HCT116 (cell line): ENCODE data around the gene MLANA. TPM values are rescaled to one million over a fixed set of nuclear protein-coding genes. Genes with fewer than 3 reads are reported as not detected.

Source experiments
- ATAC-seq: fragments of 200-7000 bp; cut with Tn5 transposase; 2 replicates; pipeline ENCODE4 v1.9.1; 2020; ENCODE audit warnings: mild to moderate bottlenecking, moderate library complexity
- BruUV-seq: library from RNA; stranded (reverse); fragments of 400-500 nt; replicated peaks from 2 replicates; lab custom pipeline; 2021; lab: Mats Ljungman, UMichigan
- CTCF ChIA-PET: fragments of 300-600 bp; sonication (Branson Sonifier 250); formaldehyde crosslinking; loops from one replicate; lab custom pipeline; 2021; ENCODE audit warnings: antibody characterized with exemption; lab: Charles Lee
- POLR2A ChIA-PET: fragments of 300-600, 350-600 bp; sonication (Branson Sonifier 250); formaldehyde crosslinking; loops from one replicate; lab custom pipeline; 2021; ENCODE audit warnings: antibody characterized with exemption; lab: Charles Lee
- RAD21 ChIA-PET, 2 experiments: fragments of 300-600 bp; sonication (Branson Sonifier 250); formaldehyde crosslinking; loops; one replicate each; lab custom pipeline; 2023; ENCODE audit warnings: low total read pairs in 2 of 2; ENCODE audit not compliant: uncharacterized antibody in 2 of 2, unreplicated experiment in 2 of 2, low non-redundant PET in 1 of 2; lab: Charles Lee
- DNase-seq: peaks from one replicate; pipeline ENCODE4 v3.0.0-alpha.2; 2010; ENCODE audit warnings: low read depth, low spot score
- H2AFZ ChIP-seq: fragments of 200-600 bp; shearing (Covaris generic), sonication (generic); 2 replicates; pipeline ENCODE4 v1.6.1; 2017; ENCODE audit warnings: low read depth, mixed run types, mixed read lengths, antibody characterized with exemption, low read length; ENCODE audit not compliant: poor library complexity, severe bottlenecking
- H3K27ac ChIP-seq: 2 replicates; pipeline ENCODE4 v1.5.1; 2012; ENCODE audit warnings: low read depth, low read length
- H3K27me3 ChIP-seq: fragments of 200-600 bp; sonication (generic); 2 replicates; pipeline ENCODE4 v1.6.1; 2016; ENCODE audit warnings: mixed run types, low read length, mixed read lengths; ENCODE audit not compliant: insufficient read depth
- H3K36me3 ChIP-seq, 2 experiments: fragments of 200-500 bp in 1 of 2; fragments of 200-600 bp in 1 of 2; sonication (Bioruptor generic) in 1 of 2; sonication (generic) in 1 of 2; 2 replicates each; pipeline versions ENCODE4 v1.5.1 to v1.6.1; 2014 to 2016; ENCODE audit warnings: low read length in 2 of 2, inconsistent platforms in 1 of 2, mixed read lengths in 1 of 2, mixed run types in 1 of 2; ENCODE audit not compliant: insufficient read depth in 2 of 2, control insufficient read depth in 1 of 2
- H3K4me1 ChIP-seq, 2 experiments: fragments of 200-600 bp in 1 of 2; sonication (generic) in 1 of 2; 2 replicates each; pipeline versions ENCODE4 v1.5.1 to v1.6.1; 2012 to 2017; ENCODE audit warnings: low read length in 2 of 2, inconsistent platforms in 1 of 2, mild to moderate bottlenecking in 1 of 2, mixed read lengths in 1 of 2, mixed run types in 1 of 2, moderate library complexity in 1 of 2; ENCODE audit not compliant: insufficient read depth in 2 of 2, control insufficient read depth in 1 of 2
- H3K4me2 ChIP-seq: fragments of 200-600 bp; sonication (generic); 2 replicates; pipeline ENCODE4 v1.6.1; 2017; ENCODE audit warnings: mixed run types, low read length, mixed read lengths
- H3K4me3 ChIP-seq, 2 experiments: fragments of 200-600 bp in 1 of 2; sonication (generic) in 1 of 2; replicated peaks in 1 of 2; 2 replicates each; pipeline ENCODE4 v1.5.1; 2011 to 2016; ENCODE audit warnings: low read length in 2 of 2, control low read depth in 1 of 2, low read depth in 1 of 2, mild to moderate bottlenecking in 1 of 2, mixed read lengths in 1 of 2, mixed run types in 1 of 2
- H3K79me2 ChIP-seq: fragments of 200-600 bp; sonication (generic); 2 replicates; pipeline ENCODE4 v1.6.1; 2017; ENCODE audit warnings: mild to moderate bottlenecking, mixed run types, low read length, moderate library complexity, mixed read lengths; ENCODE audit not compliant: insufficient read depth
- H3K9ac ChIP-seq: fragments of 200-600 bp; sonication (generic); 2 replicates; pipeline ENCODE4 v1.6.1; 2016; ENCODE audit warnings: low read length, mixed read lengths
- H3K9me2 ChIP-seq: fragments of 200-600 bp; sonication (generic), shearing (Covaris generic); 2 replicates; pipeline ENCODE4 v1.6.1; 2017; ENCODE audit warnings: mixed run types, mild to moderate bottlenecking, moderate library complexity; ENCODE audit not compliant: insufficient read depth
- H3K9me3 ChIP-seq, 2 experiments: fragments of 200-500 bp in 1 of 2; fragments of 200-600 bp in 1 of 2; sonication (Bioruptor generic) in 1 of 2; sonication (generic) in 1 of 2; 2 replicates each; pipeline ENCODE4 v1.6.1; 2014 to 2017; ENCODE audit warnings: low read length in 2 of 2, mixed read lengths in 2 of 2, inconsistent platforms in 1 of 2, low read depth in 1 of 2, mild to moderate bottlenecking in 1 of 2, mixed run types in 1 of 2, moderate library complexity in 1 of 2; ENCODE audit not compliant: control insufficient read depth in 1 of 2, insufficient read depth in 1 of 2
- H4K20me1 ChIP-seq: fragments of 200-600 bp; sonication (generic), shearing (Covaris generic); 2 replicates; pipeline ENCODE4 v1.6.1; 2017; ENCODE audit warnings: mixed run types, mild to moderate bottlenecking, moderate library complexity; ENCODE audit not compliant: insufficient read depth
- CBX3 ChIP-seq: IDR thresholded peaks from 2 replicates; pipeline ENCODE4 v1.6.1; 2012; ENCODE audit warnings: low read depth
- CEBPB ChIP-seq: IDR thresholded peaks from 2 replicates; pipeline ENCODE4 v1.6.1; 2012; ENCODE audit warnings: low read depth
- ELF1 ChIP-seq: IDR thresholded peaks from 2 replicates; pipeline ENCODE4 v1.6.1; 2012; ENCODE audit warnings: low read depth, borderline replicate concordance
- EZH2 ChIP-seq: fragments of 200-600 bp; sonication (generic); IDR thresholded peaks from 2 replicates; pipeline ENCODE4 v1.6.1; 2017; ENCODE audit warnings: antibody characterized with exemption, mixed run types
- EZH2phosphoT487 ChIP-seq: fragments of 200-600 bp; IDR thresholded peaks from 2 replicates; pipeline ENCODE4 v1.6.1; 2018; ENCODE audit warnings: antibody characterized with exemption, borderline replicate concordance
- FOSL1 ChIP-seq: IDR thresholded peaks from 2 replicates; pipeline ENCODE4 v1.6.1; 2012; ENCODE audit warnings: low read depth
- JUND ChIP-seq: IDR thresholded peaks from 2 replicates; pipeline ENCODE4 v1.6.1; 2012
- POLR2A ChIP-seq: IDR thresholded peaks from 2 replicates; pipeline ENCODE4 v1.7.0; 2011; ENCODE audit warnings: borderline replicate concordance; ENCODE audit not compliant: insufficient read depth, insufficient read length; ENCODE audit errors: extremely low read depth
- POLR2AphosphoS5 ChIP-seq: IDR thresholded peaks from 2 replicates; pipeline ENCODE4 v1.6.1; 2011; ENCODE audit warnings: mild to moderate bottlenecking, low read depth, low read length, moderate library complexity
- SIN3A ChIP-seq: IDR thresholded peaks from 2 replicates; pipeline ENCODE4 v1.6.1; 2012; ENCODE audit warnings: low read depth
- SP1 ChIP-seq: IDR thresholded peaks from 2 replicates; pipeline ENCODE4 v1.6.1; 2012; ENCODE audit warnings: low read depth
- TCF7L2 ChIP-seq: IDR thresholded peaks from 2 replicates; pipeline ENCODE4 v1.7.0; 2011; ENCODE audit warnings: borderline replicate concordance, inconsistent platforms; ENCODE audit not compliant: insufficient read depth, insufficient read length; ENCODE audit errors: extremely low read depth
- YY1 ChIP-seq: IDR thresholded peaks from 2 replicates; pipeline ENCODE4 v1.6.1; 2011; ENCODE audit warnings: low read length, low read depth, moderate library complexity, mild to moderate bottlenecking; ENCODE audit not compliant: insufficient replicate concordance; ENCODE audit errors: extremely low read depth
- ZFX ChIP-seq: fragments of 450-650 bp; IDR thresholded peaks from 2 replicates; pipeline ENCODE4 v1.6.1; 2017
- ZNF274 ChIP-seq: fragments of 200-500 bp; sonication (Bioruptor generic); IDR thresholded peaks from 2 replicates; pipeline ENCODE4 v1.6.1; 2014; ENCODE audit warnings: mild to moderate bottlenecking, low read depth, low read length, inconsistent platforms
- intact Hi-C: fragments of 100-400 bp; cut with micrococcal nuclease; formaldehyde crosslinking; loops from 2 replicates; pipeline ENCODE4 v1.10.0; 2022
- total RNA-seq: library from RNA; stranded (reverse); gene quantifications from one replicate; pipeline ENCODE4 v1.2.1, GENCODE V29; 2021; ENCODE audit not compliant: unreplicated experiment
- TF ChIP-seq, protein P1 (sequence below): IDR thresholded peaks from 2 replicates; pipeline ENCODE4 v1.6.1; 2012
- TF ChIP-seq, protein P2 (sequence below): IDR thresholded peaks from 2 replicates; pipeline ENCODE4 v1.6.1; 2011; ENCODE audit warnings: mild to moderate bottlenecking, low read length, moderate library complexity; ENCODE audit not compliant: insufficient replicate concordance; ENCODE audit errors: extremely low read depth
- TF ChIP-seq, protein P3 (sequence below): IDR thresholded peaks from 2 replicates; pipeline ENCODE4 v1.6.1; 2012

MLANA gene
- total RNA-seq, 1 experiment from 2014 or later: not detected

DNA sequence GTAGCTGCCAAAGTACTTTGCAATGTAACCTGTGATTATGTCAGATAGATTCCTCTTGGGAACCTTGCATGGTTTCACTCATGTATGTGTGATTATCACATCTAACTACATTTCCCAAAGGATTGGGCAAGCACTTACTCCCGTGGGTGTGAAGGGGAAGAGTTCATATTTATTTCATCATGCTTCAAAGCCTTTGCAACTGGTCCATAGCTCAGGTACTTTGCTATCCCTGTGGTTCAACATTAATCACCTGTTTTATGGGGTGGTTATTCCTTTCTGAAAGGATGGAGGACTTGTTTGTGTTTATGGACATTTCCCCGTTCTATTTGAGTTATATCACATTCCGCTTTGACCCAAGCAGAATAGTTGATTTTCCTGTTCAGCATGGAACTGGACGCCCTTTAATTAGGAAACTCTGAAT lies 44.2 kb upstream of the MLANA start:
- no peaks in the 10 kb centered on the region for H3K9me2 ChIP-seq
- H2AFZ ChIP-seq: no peak overlapping the region
- DNase-seq (no peak), ATAC-seq (no peak)
- no peak overlapping the region for H3K4me3 ChIP-seq
- H3K36me3 ChIP-seq: no peaks in the 10 kb centered on the region
- H3K79me2 ChIP-seq: no peaks in the 10 kb centered on the region
- no peak overlapping the region for H3K9ac ChIP-seq
- ChIA-PET RAD21 (no interaction called here), POLR2A (interaction anchor here (1.0 kb wide), 1 partner anchor 33 kb away, joined by 3 read pairs; no protein-coding TSS in a partner anchor), CTCF (no interaction called here)
- no peaks in the 10 kb centered on the region for H3K9me3 ChIP-seq
- TF ChIP-seq SP1: peak; percentile 22; the same call in 1 of the 2 replicates
- TF ChIP-seq EZH2phosphoT487: no peak
- TF ChIP-seq CEBPB: peak; percentile 46; the same call in 1 of the 2 replicates
- no peak for TF ChIP-seq EZH2
- intact Hi-C loops: no loop called here
- H4K20me1 ChIP-seq: no peaks in the 10 kb centered on the region
- H3K27me3 ChIP-seq: no peaks in the 10 kb centered on the region
- no TSS peak for BruUV-seq
- no peak overlapping the region for H3K27ac ChIP-seq
- no peak overlapping the region for H3K4me2 ChIP-seq
- peaks cover 22 to 41% of the 10 kb centered on the region in 2 experiments for H3K4me1 ChIP-seq

DNA sequence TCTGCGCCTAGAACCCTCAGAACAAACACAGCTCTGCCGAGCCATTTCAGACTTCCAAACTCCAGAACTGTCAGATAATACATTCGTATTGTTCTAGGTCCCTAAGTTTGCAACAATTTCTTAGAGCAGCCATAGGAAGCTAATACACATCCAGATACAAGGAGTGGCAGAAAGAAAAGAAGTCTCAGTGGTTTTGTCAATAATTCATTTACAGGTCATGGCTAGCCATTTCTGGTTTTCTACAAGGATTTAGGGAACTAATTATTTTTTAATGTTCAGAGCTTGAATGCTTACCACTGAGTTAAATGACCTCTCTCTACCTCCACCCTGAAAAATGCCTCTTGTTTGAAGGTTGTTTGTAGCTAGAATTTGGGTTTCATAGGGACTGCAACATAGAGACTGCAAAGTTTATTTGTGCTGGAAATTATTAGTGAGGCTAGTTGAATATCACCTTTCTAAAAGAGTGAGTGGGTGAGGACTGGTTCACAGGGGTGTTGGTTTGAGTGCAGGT lies 42.3 kb upstream of the MLANA start:
- BruUV-seq: no TSS peak
- intact Hi-C loops: no loop called here
- no peak for TF ChIP-seq YY1
- no peak for TF ChIP-seq CEBPB
- no peak for TF ChIP-seq SP1
- TF ChIP-seq ZFX: no peak
- no peak for TF ChIP-seq POLR2A
- TF ChIP-seq EZH2phosphoT487: no peak
- TF ChIP-seq JUND: no peak
- TF ChIP-seq ELF1: no peak
- TF ChIP-seq, protein P1, sequence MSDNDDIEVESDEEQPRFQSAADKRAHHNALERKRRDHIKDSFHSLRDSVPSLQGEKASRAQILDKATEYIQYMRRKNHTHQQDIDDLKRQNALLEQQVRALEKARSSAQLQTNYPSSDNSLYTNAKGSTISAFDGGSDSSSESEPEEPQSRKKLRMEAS: no peak
- no peak for TF ChIP-seq TCF7L2
- TF ChIP-seq CBX3: no peak
- TF ChIP-seq, protein P2, sequence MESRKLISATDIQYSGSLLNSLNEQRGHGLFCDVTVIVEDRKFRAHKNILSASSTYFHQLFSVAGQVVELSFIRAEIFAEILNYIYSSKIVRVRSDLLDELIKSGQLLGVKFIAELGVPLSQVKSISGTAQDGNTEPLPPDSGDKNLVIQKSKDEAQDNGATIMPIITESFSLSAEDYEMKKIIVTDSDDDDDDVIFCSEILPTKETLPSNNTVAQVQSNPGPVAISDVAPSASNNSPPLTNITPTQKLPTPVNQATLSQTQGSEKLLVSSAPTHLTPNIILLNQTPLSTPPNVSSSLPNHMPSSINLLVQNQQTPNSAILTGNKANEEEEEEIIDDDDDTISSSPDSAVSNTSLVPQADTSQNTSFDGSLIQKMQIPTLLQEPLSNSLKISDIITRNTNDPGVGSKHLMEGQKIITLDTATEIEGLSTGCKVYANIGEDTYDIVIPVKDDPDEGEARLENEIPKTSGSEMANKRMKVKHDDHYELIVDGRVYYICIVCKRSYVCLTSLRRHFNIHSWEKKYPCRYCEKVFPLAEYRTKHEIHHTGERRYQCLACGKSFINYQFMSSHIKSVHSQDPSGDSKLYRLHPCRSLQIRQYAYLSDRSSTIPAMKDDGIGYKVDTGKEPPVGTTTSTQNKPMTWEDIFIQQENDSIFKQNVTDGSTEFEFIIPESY: no peak
- no peak for TF ChIP-seq POLR2AphosphoS5
- no peak for TF ChIP-seq FOSL1
- TF ChIP-seq EZH2: no peak
- TF ChIP-seq SIN3A: no peak
- TF ChIP-seq, protein P3, sequence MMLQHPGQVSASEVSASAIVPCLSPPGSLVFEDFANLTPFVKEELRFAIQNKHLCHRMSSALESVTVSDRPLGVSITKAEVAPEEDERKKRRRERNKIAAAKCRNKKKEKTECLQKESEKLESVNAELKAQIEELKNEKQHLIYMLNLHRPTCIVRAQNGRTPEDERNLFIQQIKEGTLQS: no peak
- TF ChIP-seq ZNF274: no peak
- TF ChIP-seq, all 23 proteins: peak for 0
- Histone ChIP-seq H3K79me2 (no peaks in the 10 kb centered on the region), H3K27ac (no peak overlapping the region), H3K9me3 (no peaks in the 10 kb centered on the region), H3K9ac (no peak overlapping the region), H2AFZ (no peak overlapping the region), H3K4me3 (no peak overlapping the region), H3K27me3 (no peaks in the 10 kb centered on the region), H3K4me1 (peaks cover 15 to 33% of the 10 kb centered on the region in 2 experiments), H4K20me1 (no peaks in the 10 kb centered on the region), H3K36me3 (no peaks in the 10 kb centered on the region), H3K4me2 (no peak overlapping the region), H3K9me2 (no peaks in the 10 kb centered on the region)
- ChIA-PET POLR2A (no interaction called here), RAD21 (no interaction called here), CTCF (no interaction called here)
- no peak for ATAC-seq
- DNase-seq: no peak
